HCT116 (cell line): ENCODE measurements around the gene GRID2IP.

Experiments
- CTCF ChIP-seq, 3 experiments: fragments of 200-600 bp in 1 of 3; sonication (generic) in 1 of 3; IDR thresholded peaks in 2 of 3; conservative IDR thresholded peaks in 1 of 3; 2 replicates each; pipeline ENCODE4 v1.5.1; 2012 to 2017; ENCODE audit warnings: low read depth in 2 of 3, low read length in 2 of 3, antibody characterized with exemption in 1 of 3, borderline replicate concordance in 1 of 3, control low read depth in 1 of 3, mild to moderate bottlenecking in 1 of 3, mixed read lengths in 1 of 3, mixed run types in 1 of 3, moderate library complexity in 1 of 3; ENCODE audit not compliant: insufficient read depth in 1 of 3
- EZH2 ChIP-seq: fragments of 200-600 bp; sonication (generic); IDR thresholded peaks from 2 replicates; pipeline ENCODE4 v1.6.1; 2017; ENCODE audit warnings: antibody characterized with exemption, mixed run types
- MAX ChIP-seq: IDR thresholded peaks from 2 replicates; pipeline ENCODE4 v1.6.1; 2012
- POLR2AphosphoS5 ChIP-seq: IDR thresholded peaks from 2 replicates; pipeline ENCODE4 v1.6.1; 2011; ENCODE audit warnings: mild to moderate bottlenecking, low read depth, low read length, moderate library complexity
- TCF7L2 ChIP-seq: IDR thresholded peaks from 2 replicates; pipeline ENCODE4 v1.7.0; 2011; ENCODE audit warnings: borderline replicate concordance, inconsistent platforms; ENCODE audit not compliant: insufficient read depth, insufficient read length; ENCODE audit errors: extremely low read depth

- TF ChIP-seq CTCF (IDR thresholded peaks at IDR 0.05 in 2 of 3, conservative IDR thresholded peaks at IDR 0.05 in 1 of 3; ENCODE audit: borderline replicate concordance in 1 of 3, insufficient read depth in 1 of 3, low read depth in 2 of 3, low read length in 2 of 3) (no peak), POLR2AphosphoS5 (no peak), EZH2 (no peak), MAX (no peak), TCF7L2 (no peak)
Measured at GRCh38 chr7:6508950-6509349, 42.3 kb downstream of the GRID2IP start.
